B cell (primary cell): ENCODE data around the gene DGKB. TPM values are rescaled to one million over a fixed set of nuclear protein-coding genes. Genes with fewer than 3 reads are reported as not detected.

Source experiments
- ATAC-seq: fragments of 200-7000 bp; cut with Tn5 transposase; one replicate; pipeline ENCODE4 v1.10.0; 2021; ENCODE audit warnings: low read depth, mild to moderate bottlenecking, moderate number of reproducible peaks, moderate library complexity
- CTCF ChIA-PET: fragments of 350-600 bp; sonication (Branson Sonifier 250); formaldehyde crosslinking; loops from one replicate; lab custom pipeline; 2021; ENCODE audit warnings: antibody characterized with exemption, inconsistent platforms; lab: Charles Lee
- POLR2A ChIA-PET: fragments of 350-600 bp; sonication (Branson Sonifier 250); formaldehyde crosslinking; loops from one replicate; lab custom pipeline; 2021; ENCODE audit warnings: antibody characterized with exemption; lab: Charles Lee
- DNase-seq: peaks from one replicate; pipeline ENCODE4 v3.0.0; 2013
- H2AFZ ChIP-seq: 2 replicates; pipeline ENCODE4 v1.6.1; 2012; ENCODE audit warnings: mild to moderate bottlenecking, low read depth, low read length; ENCODE audit not compliant: insufficient read depth, poor library complexity, severe bottlenecking
- H3K27ac ChIP-seq, 2 donors: 1 replicate in 1 of 2; 2 replicates in 1 of 2; pipeline ENCODE4 v1.5.1; 2012 to 2013; ENCODE audit warnings: low read length in 2 of 2, mild to moderate bottlenecking in 2 of 2, moderate library complexity in 1 of 2
- H3K27me3 ChIP-seq, 4 experiments: fragments of 200-600 bp in 1 of 4; sonication (generic) in 1 of 4; replicated peaks in 1 of 4; 1 replicate in 2 of 4; 2 replicates in 2 of 4; pipeline versions ENCODE4 v1.6.1 to v1.7.0; 2013 to 2016; ENCODE audit warnings: low read length in 3 of 4, mild to moderate bottlenecking in 2 of 4, mixed read lengths in 1 of 4, moderate library complexity in 1 of 4; ENCODE audit not compliant: insufficient read depth in 4 of 4, control insufficient read depth in 3 of 4; ENCODE audit errors: control extremely low read depth in 1 of 4
- H3K36me3 ChIP-seq, 2 experiments: replicated peaks in 1 of 2; 1 replicate in 1 of 2; 2 replicates in 1 of 2; pipeline versions ENCODE4 v1.6.1 to v1.7.1; 2013; ENCODE audit warnings: low read length in 1 of 2; ENCODE audit not compliant: insufficient read depth in 2 of 2, control insufficient read depth in 1 of 2; ENCODE audit errors: control extremely low read depth in 1 of 2, extremely low read depth in 1 of 2
- H3K4me1 ChIP-seq, 2 donors: fragments of 200-600 bp in 1 of 2; sonication (generic) in 1 of 2; 1 replicate in 1 of 2; 2 replicates in 1 of 2; pipeline versions ENCODE4 v1.5.1 to v1.6.1; 2013 to 2017; ENCODE audit warnings: low read length in 2 of 2; ENCODE audit not compliant: control insufficient read depth in 2 of 2, insufficient read depth in 2 of 2
- H3K4me2 ChIP-seq: replicated peaks from 2 replicates; pipeline ENCODE3; 2012; ENCODE audit warnings: mild to moderate bottlenecking, low read depth, low read length; ENCODE audit not compliant: poor library complexity, severe bottlenecking
- H3K4me3 ChIP-seq, 5 experiments: fragments of 200-600 bp in 1 of 5; sonication (generic) in 1 of 5; 1 replicate in 3 of 5; 2 replicates in 2 of 5; pipeline versions ENCODE4 v1.5.1 to v1.7.0; 2011 to 2016; ENCODE audit warnings: low read length in 4 of 5, mild to moderate bottlenecking in 4 of 5, low read depth in 2 of 5, control low read depth in 1 of 5, moderate library complexity in 1 of 5; ENCODE audit not compliant: insufficient read depth in 1 of 5; ENCODE audit errors: control extremely low read depth in 1 of 5, extremely low read depth in 1 of 5
- H3K79me2 ChIP-seq: fragments of 200-600 bp; sonication (generic); one replicate; pipeline ENCODE4 v1.6.0; 2016; ENCODE audit warnings: low read length; ENCODE audit not compliant: control insufficient read depth, insufficient read depth
- H3K9ac ChIP-seq: fragments of 200-600 bp; sonication (generic); 2 replicates; pipeline ENCODE4 v1.6.1; 2017; ENCODE audit warnings: mild to moderate bottlenecking, low read length, moderate library complexity
- H3K9me3 ChIP-seq, 3 donors: one replicate each; pipeline versions ENCODE4 v1.6.1 to v1.7.1; 2013; ENCODE audit warnings: low read length in 2 of 3; ENCODE audit not compliant: control insufficient read depth in 2 of 3, insufficient read depth in 1 of 3; ENCODE audit errors: control extremely low read depth in 1 of 3
- H4K20me1 ChIP-seq: 2 replicates; pipeline ENCODE4 v1.6.0; 2012; ENCODE audit warnings: mild to moderate bottlenecking, low read length; ENCODE audit not compliant: insufficient read depth, control insufficient read depth, poor library complexity, severe bottlenecking
- H3K27ac Mint-ChIP-seq: one replicate; pipeline ENCODE4 v1.8.0; 2021; ENCODE audit warnings: mixed read lengths
- H3K27me3 Mint-ChIP-seq: one replicate; pipeline ENCODE4 v1.8.0; 2021; ENCODE audit warnings: mixed read lengths
- H3K4me1 Mint-ChIP-seq: one replicate; pipeline ENCODE4 v1.8.0; 2021; ENCODE audit warnings: mixed read lengths
- H3K4me3 Mint-ChIP-seq: one replicate; pipeline ENCODE4 v1.8.0; 2021; ENCODE audit warnings: mixed read lengths
- H3K9me3 Mint-ChIP-seq: one replicate; pipeline ENCODE4 v1.8.0; 2022; ENCODE audit warnings: mixed read lengths; ENCODE audit not compliant: insufficient read depth
- CTCF ChIP-seq: fragments of 200-600 bp; IDR thresholded peaks from one replicate; pipeline ENCODE4 v1.8.0; 2022; ENCODE audit warnings: antibody characterized with exemption, mild to moderate bottlenecking
- EZH2 ChIP-seq: IDR thresholded peaks from 2 replicates; pipeline ENCODE4 v1.6.1; 2012; ENCODE audit warnings: borderline replicate concordance, low read depth, mild to moderate bottlenecking, moderate library complexity, low read length; ENCODE audit not compliant: insufficient read depth, poor library complexity, severe bottlenecking
- intact Hi-C: fragments of 100-400 bp; cut with micrococcal nuclease; formaldehyde crosslinking; loops from one replicate; pipeline ENCODE4 v1.10.0; 2022
- polyA plus RNA-seq: library from polyadenylated mRNA; depleted of rRNA; stranded (reverse); fragments of >200 nt; gene quantifications from 2 replicates; pipeline ENCODE4 v1.2.3, GENCODE V29; 2012
- total RNA-seq, 2 donors: library from RNA; stranded (reverse); fragments of 120-200 nt in 1 of 2; gene quantifications; 1 replicate in 1 of 2; 2 replicates in 1 of 2; pipeline versions ENCODE4 v1.2.3 to v1.2.4, GENCODE V29; 2013 to 2022

Gene DGKB
- total and polyA plus RNA-seq, 2 donors (not counting 1 experiment from before 2014, with no cell fraction given) = not detected

GRCh38 chr7:14292737-14293136 is 609.8 kb downstream of the DGKB start:
- H3K27ac ChIP-seq = no peak overlapping the region
- H3K79me2 ChIP-seq = no peaks in the 10 kb centered on the region
- ATAC-seq = no peak
- H3K9me3 Mint-ChIP-seq = peaks cover 7% of the 10 kb centered on the region
- H3K9me3 ChIP-seq = no peaks in the 10 kb centered on the region
- POLR2A ChIA-PET = no interaction called here
- H3K36me3 ChIP-seq = no peaks in the 10 kb centered on the region
- intact Hi-C loops = no loop called here
- no peaks in the 10 kb centered on the region for H4K20me1 ChIP-seq
- H3K27ac Mint-ChIP-seq = no peak overlapping the region
- no peaks in the 10 kb centered on the region for H3K27me3 Mint-ChIP-seq
- CTCF ChIA-PET = no interaction called here
- H2AFZ ChIP-seq = no peak overlapping the region
- no peaks in the 10 kb centered on the region for H3K4me1 ChIP-seq
- no peak for TF ChIP-seq CTCF
- no peak for TF ChIP-seq EZH2
- H3K4me1 Mint-ChIP-seq = no peaks in the 10 kb centered on the region
- no peak overlapping the region for H3K4me3 Mint-ChIP-seq
- no peak overlapping the region for H3K4me3 ChIP-seq
- H3K27me3 ChIP-seq = no peaks in the 10 kb centered on the region
- H3K4me2 ChIP-seq = no peak overlapping the region
- H3K9ac ChIP-seq = no peak overlapping the region
- DNase-seq = no peak

GRCh38 chr7:14289957-14290356 is 612.6 kb downstream of the DGKB start:
- intact Hi-C loops = no loop called here
- TF ChIP-seq EZH2 (no peak), CTCF (no peak)
- no peaks in the 10 kb centered on the region for H3K27me3 ChIP-seq
- ATAC-seq = no peak
- H3K4me2 ChIP-seq = no peak overlapping the region
- no peak overlapping the region for H3K9ac ChIP-seq
- no peak for DNase-seq
- no peak overlapping the region for H3K4me3 Mint-ChIP-seq
- H2AFZ ChIP-seq = no peak overlapping the region
- H3K79me2 ChIP-seq = no peaks in the 10 kb centered on the region
- no peaks in the 10 kb centered on the region for H3K4me1 Mint-ChIP-seq
- H3K27ac ChIP-seq = no peak overlapping the region
- no peak overlapping the region for H3K27ac Mint-ChIP-seq
- H3K36me3 ChIP-seq = no peaks in the 10 kb centered on the region
- no peaks in the 10 kb centered on the region for H3K9me3 ChIP-seq
- no peaks in the 10 kb centered on the region for H3K4me1 ChIP-seq
- POLR2A ChIA-PET = no interaction called here
- no peak overlapping the region for H3K4me3 ChIP-seq
- no peaks in the 10 kb centered on the region for H3K9me3 Mint-ChIP-seq
- no peaks in the 10 kb centered on the region for H4K20me1 ChIP-seq
- no peaks in the 10 kb centered on the region for H3K27me3 Mint-ChIP-seq
- CTCF ChIA-PET = no interaction called here
